ENCODE data around the gene WWOX. TPM values are rescaled to one million over a fixed set of nuclear protein-coding genes. Genes with fewer than 3 reads are reported as not detected.

Gene WWOX
- total and polyA plus RNA-seq, 2 experiments from 2014 or later, result 22.1 to 123 TPM

DNA sequence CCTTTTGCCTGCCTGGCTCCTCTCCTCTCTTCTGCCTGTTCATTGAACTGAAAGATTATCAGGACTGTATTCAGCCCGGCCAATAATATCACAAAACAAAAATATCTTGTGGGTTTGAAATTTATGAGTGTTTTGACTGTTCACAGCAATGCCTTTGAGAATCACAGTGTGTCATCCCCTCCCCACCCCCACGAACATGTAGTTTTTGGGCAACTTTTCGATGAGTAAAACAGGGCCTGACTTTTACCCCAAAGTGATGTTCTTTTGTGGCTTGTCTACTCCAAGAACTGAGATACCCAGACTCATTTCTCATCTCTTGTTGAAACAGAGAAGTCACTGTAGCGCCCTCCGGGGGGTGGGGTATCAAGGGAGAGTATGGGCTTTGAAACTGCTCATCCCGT, 675.7 kb downstream of the WWOX start:
- Histone ChIP-seq H3K4me1 (ENCODE audit: low read depth) (no peaks in the 10 kb centered on the region), H3K4me3 (no peak overlapping the region), H3K9me3 (ENCODE audit: low read depth) (no peaks in the 10 kb centered on the region), H3K27me3 (no peaks in the 10 kb centered on the region), H3K36me3 (no peaks in the 10 kb centered on the region), H3K27ac (no peak overlapping the region)
- TF ChIP-seq, protein P1, sequence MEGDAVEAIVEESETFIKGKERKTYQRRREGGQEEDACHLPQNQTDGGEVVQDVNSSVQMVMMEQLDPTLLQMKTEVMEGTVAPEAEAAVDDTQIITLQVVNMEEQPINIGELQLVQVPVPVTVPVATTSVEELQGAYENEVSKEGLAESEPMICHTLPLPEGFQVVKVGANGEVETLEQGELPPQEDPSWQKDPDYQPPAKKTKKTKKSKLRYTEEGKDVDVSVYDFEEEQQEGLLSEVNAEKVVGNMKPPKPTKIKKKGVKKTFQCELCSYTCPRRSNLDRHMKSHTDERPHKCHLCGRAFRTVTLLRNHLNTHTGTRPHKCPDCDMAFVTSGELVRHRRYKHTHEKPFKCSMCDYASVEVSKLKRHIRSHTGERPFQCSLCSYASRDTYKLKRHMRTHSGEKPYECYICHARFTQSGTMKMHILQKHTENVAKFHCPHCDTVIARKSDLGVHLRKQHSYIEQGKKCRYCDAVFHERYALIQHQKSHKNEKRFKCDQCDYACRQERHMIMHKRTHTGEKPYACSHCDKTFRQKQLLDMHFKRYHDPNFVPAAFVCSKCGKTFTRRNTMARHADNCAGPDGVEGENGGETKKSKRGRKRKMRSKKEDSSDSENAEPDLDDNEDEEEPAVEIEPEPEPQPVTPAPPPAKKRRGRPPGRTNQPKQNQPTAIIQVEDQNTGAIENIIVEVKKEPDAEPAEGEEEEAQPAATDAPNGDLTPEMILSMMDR (IDR thresholded peaks at IDR 0.05; ENCODE audit: low read depth, low read length), result no peak
- no peak for DNase-seq (ENCODE audit: low read depth in 1 of 2, low spot score in 1 of 2)

DNA sequence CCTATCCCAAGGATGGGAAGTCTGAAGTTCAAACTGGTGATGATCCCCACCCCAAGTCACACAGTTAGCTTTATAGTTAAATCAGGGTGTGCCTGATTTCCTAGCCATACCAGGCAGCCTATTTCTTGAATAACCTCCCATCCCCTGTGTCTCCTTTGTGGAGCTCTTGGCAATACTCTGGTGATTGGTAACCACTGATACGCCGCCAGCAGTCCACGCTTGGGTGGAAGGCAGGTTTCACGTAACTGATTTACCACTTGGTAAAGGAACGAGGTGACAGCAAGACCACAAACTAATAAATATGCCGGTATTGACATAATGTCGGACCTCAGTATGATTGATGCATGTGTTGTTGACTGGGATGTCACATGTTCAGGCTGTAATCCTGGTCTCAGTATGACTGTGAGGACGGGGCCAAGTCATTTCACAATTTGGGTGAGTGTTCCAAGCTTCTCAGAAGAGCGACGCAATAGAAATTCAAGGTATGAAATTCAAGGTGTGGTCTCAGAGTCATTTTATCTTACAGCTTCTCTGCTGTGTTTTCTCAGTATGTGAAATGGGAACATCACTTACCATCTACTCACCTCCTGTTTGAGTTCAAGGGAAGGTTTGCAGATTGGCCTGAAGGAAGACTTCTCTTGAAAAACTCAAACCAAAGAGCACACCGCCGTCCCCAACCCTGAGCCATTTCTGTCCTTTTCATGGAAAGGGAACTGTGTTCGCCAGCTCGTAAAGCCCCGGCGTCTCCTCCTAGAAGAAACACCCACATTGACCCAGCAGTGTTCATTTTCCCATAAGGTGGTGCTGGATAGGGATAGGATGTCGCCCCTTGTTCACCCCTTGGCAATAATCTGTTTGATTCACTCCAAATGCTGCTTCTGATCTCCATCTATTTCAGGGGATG, 678.9 kb downstream of the WWOX start:
- Histone ChIP-seq H3K27me3 (no peaks in the 10 kb centered on the region), H3K27ac (no peak overlapping the region), H3K9me3 (ENCODE audit: low read depth) (no peaks in the 10 kb centered on the region), H3K36me3 (no peaks in the 10 kb centered on the region), H3K4me3 (no peak overlapping the region), H3K4me1 (ENCODE audit: low read depth) (no peaks in the 10 kb centered on the region)
- TF ChIP-seq, protein P1 (IDR thresholded peaks at IDR 0.05; ENCODE audit: low read depth, low read length), result no peak
- DNase-seq (ENCODE audit: low read depth in 1 of 2, low spot score in 1 of 2), result no peak

DNA sequence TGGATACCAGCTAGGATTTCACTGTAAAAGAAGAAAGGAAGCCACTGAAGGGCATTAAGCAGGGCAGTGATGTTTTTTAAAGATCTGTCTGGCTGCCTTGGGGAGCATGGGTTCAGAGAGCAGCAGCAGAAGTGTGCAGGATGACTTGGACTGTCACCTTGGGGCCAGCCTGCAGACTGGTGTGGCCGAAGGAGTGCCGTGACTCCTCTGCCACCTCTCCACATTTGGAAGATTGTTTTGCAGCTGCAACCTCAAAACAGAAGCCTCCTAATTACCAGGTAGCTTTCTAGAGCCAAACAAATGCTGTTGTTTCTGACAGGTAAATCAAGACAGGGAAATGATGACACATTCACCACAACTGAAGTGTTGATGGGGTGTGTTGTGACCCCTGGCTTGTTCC, 681.4 kb downstream of the WWOX start:
- no peak overlapping the region for H3K4me3 ChIP-seq
- no peak overlapping the region for H3K27ac ChIP-seq
- no peaks in the 10 kb centered on the region for H3K4me1 ChIP-seq (ENCODE audit: low read depth)
- no peaks in the 10 kb centered on the region for H3K27me3 ChIP-seq
- TF ChIP-seq, protein P1 (IDR thresholded peaks at IDR 0.05; ENCODE audit: low read depth, low read length), result no peak
- H3K36me3 ChIP-seq, result no peaks in the 10 kb centered on the region
- DNase-seq (ENCODE audit: low read depth in 1 of 2, low spot score in 1 of 2), result no peak
- no peaks in the 10 kb centered on the region for H3K9me3 ChIP-seq (ENCODE audit: low read depth)

DNA sequence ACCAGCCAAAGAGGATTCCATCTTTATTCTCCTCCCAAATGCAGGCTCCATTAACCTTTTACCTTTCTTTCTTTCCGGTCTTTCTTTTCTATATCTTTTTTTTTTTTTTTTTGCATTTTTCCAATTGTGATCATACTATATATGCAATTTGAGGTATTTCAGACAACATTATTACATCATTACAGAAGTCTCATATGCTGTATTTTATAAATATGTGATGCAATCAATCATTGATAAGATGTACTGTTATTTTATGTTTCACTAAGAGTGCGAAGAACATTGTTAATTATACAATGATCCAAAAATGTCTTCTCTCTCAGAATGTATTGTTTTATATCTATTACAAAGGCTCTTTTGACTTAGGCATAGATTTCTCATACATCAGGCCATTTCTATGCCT, 683.1 kb downstream of the WWOX start:
- TF ChIP-seq, protein P1 (IDR thresholded peaks at IDR 0.05; ENCODE audit: low read depth, low read length), result no peak
- no peak overlapping the region for H3K27ac ChIP-seq
- H3K9me3 ChIP-seq (ENCODE audit: low read depth), result no peaks in the 10 kb centered on the region
- H3K36me3 ChIP-seq, result no peaks in the 10 kb centered on the region
- H3K4me3 ChIP-seq, result no peak overlapping the region
- no peaks in the 10 kb centered on the region for H3K27me3 ChIP-seq
- DNase-seq (ENCODE audit: low read depth in 1 of 2, low spot score in 1 of 2), result no peak
- H3K4me1 ChIP-seq (ENCODE audit: low read depth), result no peaks in the 10 kb centered on the region

DNA sequence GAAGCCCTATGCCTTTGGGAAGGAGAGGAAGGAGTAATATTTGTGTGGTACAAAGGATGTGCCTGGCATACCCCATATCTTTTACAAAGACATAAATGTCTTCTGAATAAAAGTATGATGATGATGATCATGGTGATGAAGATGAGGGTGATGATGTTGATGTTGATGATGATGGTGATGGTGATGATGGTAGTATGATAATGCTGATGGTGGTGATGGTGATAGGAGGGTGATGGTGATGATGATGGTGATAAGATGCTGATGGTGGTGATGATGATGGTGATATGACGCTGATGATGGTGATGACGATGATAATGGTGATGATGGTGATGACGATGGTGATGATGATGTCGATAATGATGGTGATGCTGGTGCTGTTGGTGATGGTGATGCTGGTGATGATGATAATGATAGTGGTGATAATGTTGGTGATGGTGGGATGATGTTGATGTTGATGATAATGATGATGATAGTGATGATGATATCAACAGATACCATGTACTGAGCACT, 684.2 kb downstream of the WWOX start:
- TF ChIP-seq, protein P1 (IDR thresholded peaks at IDR 0.05; ENCODE audit: low read depth, low read length), result no peak
- no peaks in the 10 kb centered on the region for H3K4me1 ChIP-seq (ENCODE audit: low read depth)
- H3K9me3 ChIP-seq (ENCODE audit: low read depth), result no peaks in the 10 kb centered on the region
- H3K4me3 ChIP-seq, result no peak overlapping the region
- H3K27ac ChIP-seq, result no peak overlapping the region
- no peak for DNase-seq (ENCODE audit: low read depth in 1 of 2, low spot score in 1 of 2)
- no peaks in the 10 kb centered on the region for H3K36me3 ChIP-seq
- H3K27me3 ChIP-seq, result no peaks in the 10 kb centered on the region
